ENCODE data around the gene FLYWCH1. TPM values are rescaled to one million over a fixed set of nuclear protein-coding genes. Genes with fewer than 3 reads are reported as not detected.

FLYWCH1 gene
- total and polyA plus RNA-seq, 9 of the 15 experiments (the other 6 are each of a cell fraction or from before 2014, with no cell fraction given): 0.18 to 33.6 (median 11.3) TPM

- TF ChIP-seq MLLT1 (IDR thresholded peaks at IDR 0.05): no peak
- no peak for TF ChIP-seq TBL1XR1 (IDR thresholded peaks at IDR 0.05; ENCODE audit: low read length in 2 of 2)
- TF ChIP-seq ELK3 (CRISPR knock-in tag; IDR thresholded peaks at IDR 0.05): no peak
- TF ChIP-seq XRCC5 (IDR thresholded peaks at IDR 0.05; ENCODE audit: low read depth, low read length): no peak
- TF ChIP-seq L3MBTL2 (IDR thresholded peaks at IDR 0.05): no peak
Measured at GRCh38 chr16:2936436-2937011, 24.8 kb downstream of the FLYWCH1 start (continued).

GRCh38 chr16:2937170-2937569 lies 25.4 kb downstream of the FLYWCH1 start:
- Histone ChIP-seq H3K4me1 (replicated peaks in 1 of 2; ENCODE audit: control insufficient read depth in 2 of 2, insufficient read depth in 2 of 2, low read length in 2 of 2) (peaks cover 0 to 6% of the 10 kb centered on the region in 2 experiments; a peak in 2 of 5 replicates), H3K4me2 (ENCODE audit: insufficient read depth, low read length) (no peak overlapping the region), H3K79me2 (ENCODE audit: control insufficient read depth, insufficient read depth, low read length) (no peaks in the 10 kb centered on the region), H4K20me1 (replicated peaks; ENCODE audit: control insufficient read depth, insufficient read depth, low read length) (no peaks in the 10 kb centered on the region), H3K4me3 (no peak overlapping the region), H3K9me3 (replicated peaks; ENCODE audit: control insufficient read depth, insufficient read depth, low read depth, low read length) (no peaks in the 10 kb centered on the region), H3K27me3 (ENCODE audit: control insufficient read depth in 2 of 2, insufficient read depth in 2 of 2, low read length in 2 of 2) (no peaks in the 10 kb centered on the region), H2AFZ (ENCODE audit: low read depth, low read length) (no peak overlapping the region), H3K9me1 (ENCODE audit: control insufficient read depth, insufficient read depth, low read length) (no peaks in the 10 kb centered on the region), H3K27ac (ENCODE audit: extremely low read depth, low read depth, low read length) (no peak overlapping the region), H3K9ac (ENCODE audit: insufficient read depth in 1 of 2, low read depth in 2 of 2, low read length in 2 of 2) (no peak overlapping the region), H3K36me3 (ENCODE audit: control insufficient read depth, insufficient read depth, low read length) (peaks cover 63% of the 10 kb centered on the region; the same call in 2 of the 3 replicates)
- intact Hi-C loops (cut with micrococcal nuclease) (no loop called here), in situ Hi-C loops (cut with MboI) (no loop called here)
- TF ChIP-seq HMG20A (CRISPR knock-in tag; conservative IDR thresholded peaks at IDR 0.05) (no peak), ZKSCAN1 (IDR thresholded peaks at IDR 0.05; ENCODE audit: low read depth, low read length) (no peak), POLR2G (IDR thresholded peaks at IDR 0.05; ENCODE audit: low read depth, low read length) (0 out of 2 replicates have a peak, but pooled peaks have one; percentile 3), IFI16 (CRISPR knock-in tag; IDR thresholded peaks at IDR 0.05) (no peak)
- ChIA-PET CTCF (ENCODE audit: low intra/inter-chr PET ratio) (no interaction called here), POLR2A (no interaction called here)
- DNase-seq (ENCODE audit: extremely low read depth in 1 of 4, low spot score in 3 of 4): no peak
- 90% methylated on average over 9 of the region's 24 CpGs for WGBS (ENCODE audit: insufficient coverage, low coverage, missing lambda C conversion rate)
- no peak for ATAC-seq
- FAIRE-seq: no peak
- BruUV-seq (replicated peaks): no TSS peak

Data from K562 (cell line).